ENCODE results near the gene LRRC8A. TPM values are rescaled to one million over a fixed set of nuclear protein-coding genes. Genes with fewer than 3 reads are reported as not detected.

Gene LRRC8A
- total and polyA plus RNA-seq, 7 donors: 11.6 to 71.5 (median 16.4) TPM

GRCh38 chr9:128901379-128901778, 19.4 kb downstream of the LRRC8A start:
- no peak overlapping the region for H3K4me3 ChIP-seq
- ATAC-seq: no peak
- WGBS, 3 donors: 81 to 88% (median 84%) methylated on average over 7 of the region's 7 CpGs
- intact Hi-C loops (cut with DNase I): no loop called here
- no peak for TF ChIP-seq CTCF (IDR thresholded peaks at IDR 0.05)
- DNase-seq: no peak
- H3K9me3 ChIP-seq: no peaks in the 10 kb centered on the region
- H3K4me1 ChIP-seq: no peaks in the 10 kb centered on the region
- no peak overlapping the region for H3K27ac ChIP-seq
- peaks cover 2 to 27% of the 10 kb centered on the region in 2 donors for H3K36me3 ChIP-seq (ENCODE audit: insufficient read depth in 1 of 2, low read depth in 1 of 2)
- H3K27me3 ChIP-seq (ENCODE audit: insufficient read depth in 3 of 3, low read length in 2 of 3): no peaks in the 10 kb centered on the region

- no peak for ATAC-seq
- Histone ChIP-seq H3K9me3 (no peaks in the 10 kb centered on the region), H3K4me1 (no peaks in the 10 kb centered on the region), H3K4me3 (no peak overlapping the region), H3K27ac (no peak overlapping the region), H3K27me3 (ENCODE audit: insufficient read depth in 3 of 3, low read length in 2 of 3) (no peaks in the 10 kb centered on the region), H3K36me3 (ENCODE audit: insufficient read depth in 1 of 2, low read depth in 1 of 2) (peaks cover 2 to 27% of the 10 kb centered on the region in 2 donors)
- DNase-seq: no peak
- 78 to 96% (median 87%) methylated on average over 5 of the region's 5 CpGs for WGBS, 3 donors
- TF ChIP-seq CTCF (IDR thresholded peaks at IDR 0.05): no peak
- intact Hi-C loops (cut with DNase I): no loop called here
Observed at GRCh38 chr9:128901822-128902221, 19.9 kb downstream of the LRRC8A start.

GRCh38 chr9:128902351-128903078, 20.6 kb downstream of the LRRC8A start:
- no peaks in the 10 kb centered on the region for H3K27me3 ChIP-seq (ENCODE audit: insufficient read depth in 3 of 3, low read length in 2 of 3)
- peak overlapping the region; percentile 53 for H3K27ac ChIP-seq
- peaks cover 2 to 27% of the 10 kb centered on the region in 2 donors for H3K36me3 ChIP-seq (ENCODE audit: insufficient read depth in 1 of 2, low read depth in 1 of 2)
- ATAC-seq: peak in 3 of 4 donors; percentile 19 to 46 (median 40)
- H3K4me3 ChIP-seq: no peak overlapping the region
- DNase-seq: no peak
- WGBS, 3 donors: 78 to 79% (median 79%) methylated on average over 20 to 23 of the region's 23 CpGs
- no peak for TF ChIP-seq CTCF (IDR thresholded peaks at IDR 0.05)
- intact Hi-C loops (cut with DNase I): no loop called here
- no peaks in the 10 kb centered on the region for H3K9me3 ChIP-seq
- H3K4me1 ChIP-seq: no peaks in the 10 kb centered on the region

- Histone ChIP-seq H3K4me1 (no peaks in the 10 kb centered on the region), H3K27me3 (ENCODE audit: insufficient read depth in 3 of 3, low read length in 2 of 3) (no peaks in the 10 kb centered on the region), H3K4me3 (no peak overlapping the region), H3K36me3 (ENCODE audit: insufficient read depth in 1 of 2, low read depth in 1 of 2) (peaks cover 2 to 31% of the 10 kb centered on the region in 2 donors), H3K9me3 (no peaks in the 10 kb centered on the region), H3K27ac (peak overlapping the region; percentile 53)
- DNase-seq (no peak), ATAC-seq (no peak)
- intact Hi-C loops (cut with DNase I): no loop called here
- WGBS, 3 donors: 83 to 94% (median 86%) methylated on average over 2 of the region's 2 CpGs
- no peak for TF ChIP-seq CTCF (IDR thresholded peaks at IDR 0.05)
Observed at GRCh38 chr9:128903079-128903461, 21.1 kb downstream of the LRRC8A start.

Data from psoas muscle (tissue), 8 donors.